ENCODE results near the gene SMAD3.
"Not testable (repeated sequence)": the region's sequence is repeated elsewhere in the genome, so short reads cannot be mapped to it uniquely, and the experiment has no call there.

The SMAD3 gene

DNA sequence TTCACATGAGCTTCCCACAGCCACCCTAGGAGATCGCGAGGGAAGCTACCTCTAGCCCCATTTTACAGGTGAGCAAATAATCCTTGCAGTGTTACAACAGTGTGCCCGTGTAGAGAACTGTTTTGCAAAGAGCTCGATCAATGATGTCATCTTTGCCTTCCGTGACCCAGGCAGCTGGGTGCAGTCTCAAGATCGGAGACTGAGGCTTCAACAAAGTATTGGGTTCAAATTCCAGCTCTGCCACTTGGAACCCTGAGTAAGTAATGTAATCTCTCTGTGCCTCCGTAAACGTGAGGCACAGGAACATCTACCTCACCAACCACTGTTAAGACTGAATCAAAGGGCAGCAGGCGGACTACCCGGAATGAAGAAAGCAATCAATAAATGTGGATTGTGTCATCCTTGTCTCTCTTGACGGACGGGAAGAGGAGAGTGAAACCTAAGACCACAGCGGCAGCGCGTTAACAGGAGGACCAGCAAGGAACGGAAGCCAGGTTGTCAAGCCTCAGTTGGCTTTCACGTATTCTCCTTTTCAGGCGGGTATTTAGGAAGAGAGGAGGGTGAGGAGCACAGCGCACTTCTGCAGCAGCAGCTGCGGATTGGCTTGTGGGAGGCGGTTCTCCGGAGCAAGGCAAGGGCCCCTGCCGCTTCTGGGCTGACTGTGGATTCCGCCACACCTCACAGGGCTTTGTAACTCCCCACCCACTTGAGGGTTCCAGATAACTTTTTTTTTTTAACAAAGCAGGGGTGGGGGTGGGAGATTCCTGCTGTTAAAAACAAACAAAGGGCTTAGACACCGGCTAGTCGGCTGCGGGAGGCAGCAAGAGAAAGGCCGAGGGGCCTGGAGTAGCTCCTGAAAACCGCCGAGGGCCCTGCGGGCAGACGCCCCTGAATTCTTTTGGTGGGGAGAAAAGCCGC is 1.5 kb upstream of the SMAD3 start:
- peak; percentile 88 for DNase-seq (ENCODE audit: low spot score)

DNA sequence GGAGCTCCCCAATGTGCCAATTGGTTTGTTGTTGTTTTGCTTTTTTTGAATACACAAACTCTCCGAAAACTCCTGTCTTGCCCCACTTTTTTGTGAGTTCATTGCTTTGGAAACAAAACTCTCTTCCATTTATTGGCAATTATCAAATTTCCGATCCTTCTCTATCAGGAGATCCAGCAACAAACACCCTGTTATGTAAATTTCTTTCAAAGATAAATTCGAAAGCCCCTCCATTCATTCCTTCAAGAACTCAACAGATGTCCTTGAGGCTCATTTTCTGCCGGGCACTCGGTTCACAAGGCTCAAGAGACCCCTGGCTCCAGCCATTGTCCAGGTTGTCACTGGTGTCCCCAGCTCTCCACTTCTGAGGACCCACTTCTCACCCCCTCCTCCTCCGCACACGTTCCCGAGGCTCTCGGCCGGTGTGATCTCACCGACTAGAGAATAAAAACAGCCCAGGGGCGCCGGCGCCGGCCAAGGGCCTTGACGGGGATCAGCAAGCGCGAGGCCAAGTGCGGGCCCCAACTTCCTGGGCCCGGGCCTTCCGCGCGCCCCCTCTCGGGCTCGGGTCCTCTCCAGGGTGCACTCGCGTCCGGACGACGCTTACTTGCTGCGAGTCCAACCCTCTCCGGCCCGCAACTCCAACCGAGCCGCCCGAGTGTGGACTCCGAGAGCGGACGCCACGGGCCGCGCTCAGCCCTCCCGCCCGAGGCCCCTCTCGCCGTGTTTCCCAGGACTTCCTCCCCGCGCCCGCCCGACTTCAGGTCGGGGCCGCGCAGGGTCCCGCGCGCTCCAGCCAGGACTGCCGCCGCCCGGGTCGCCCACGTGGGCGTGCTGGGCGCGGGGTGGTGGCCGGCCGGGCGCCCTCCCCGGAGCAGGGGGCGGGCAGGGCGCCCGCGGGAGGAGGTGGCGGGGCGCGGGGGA is 533 bp upstream of the SMAD3 start:
- no peak for DNase-seq (ENCODE audit: low spot score)

DNA sequence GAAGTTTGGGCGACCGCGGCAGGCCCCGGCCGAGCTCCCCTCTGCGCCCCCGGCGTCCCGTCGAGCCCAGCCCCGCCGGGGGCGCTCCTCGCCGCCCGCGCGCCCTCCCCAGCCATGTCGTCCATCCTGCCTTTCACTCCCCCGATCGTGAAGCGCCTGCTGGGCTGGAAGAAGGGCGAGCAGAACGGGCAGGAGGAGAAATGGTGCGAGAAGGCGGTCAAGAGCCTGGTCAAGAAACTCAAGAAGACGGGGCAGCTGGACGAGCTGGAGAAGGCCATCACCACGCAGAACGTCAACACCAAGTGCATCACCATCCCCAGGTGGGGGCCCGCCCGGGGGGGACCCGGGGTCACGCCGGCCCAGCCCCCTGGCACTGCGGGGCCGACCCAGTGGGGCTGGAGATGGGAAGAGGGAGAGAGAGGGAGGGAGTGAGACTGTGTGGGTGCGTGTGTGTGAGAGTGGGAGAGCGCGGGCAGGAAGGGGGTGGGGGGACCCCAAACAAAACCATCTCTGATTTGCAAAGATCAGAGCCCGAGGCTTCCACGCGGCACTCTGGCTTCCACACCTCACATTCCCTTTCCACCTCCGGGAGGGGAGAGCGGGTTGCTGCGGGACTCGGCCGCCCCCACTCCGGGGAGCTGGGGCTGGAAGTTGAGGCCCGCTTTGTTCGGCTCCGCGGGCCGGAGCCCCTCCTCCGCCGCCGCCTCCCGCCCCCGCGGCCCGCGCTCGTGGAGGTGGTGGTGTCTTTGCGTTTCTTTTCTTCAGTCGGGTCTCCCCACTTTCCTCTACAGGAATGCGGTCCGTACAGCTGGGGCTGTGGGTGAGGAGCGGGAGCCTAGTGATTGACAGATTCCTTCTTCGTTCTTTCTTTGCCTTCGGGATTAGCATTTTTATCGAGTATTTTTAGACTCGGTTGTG is 898 bp downstream of the SMAD3 start:
- no peak for DNase-seq (ENCODE audit: low spot score)

GRCh38 chr15:67066959-67067853 is 1.8 kb downstream of the SMAD3 start:
- no peak for DNase-seq (ENCODE audit: low spot score)

GRCh38 chr15:67067930-67068551 is 2.6 kb downstream of the SMAD3 start:
- DNase-seq (ENCODE audit: low spot score): peak; percentile 35

DNA sequence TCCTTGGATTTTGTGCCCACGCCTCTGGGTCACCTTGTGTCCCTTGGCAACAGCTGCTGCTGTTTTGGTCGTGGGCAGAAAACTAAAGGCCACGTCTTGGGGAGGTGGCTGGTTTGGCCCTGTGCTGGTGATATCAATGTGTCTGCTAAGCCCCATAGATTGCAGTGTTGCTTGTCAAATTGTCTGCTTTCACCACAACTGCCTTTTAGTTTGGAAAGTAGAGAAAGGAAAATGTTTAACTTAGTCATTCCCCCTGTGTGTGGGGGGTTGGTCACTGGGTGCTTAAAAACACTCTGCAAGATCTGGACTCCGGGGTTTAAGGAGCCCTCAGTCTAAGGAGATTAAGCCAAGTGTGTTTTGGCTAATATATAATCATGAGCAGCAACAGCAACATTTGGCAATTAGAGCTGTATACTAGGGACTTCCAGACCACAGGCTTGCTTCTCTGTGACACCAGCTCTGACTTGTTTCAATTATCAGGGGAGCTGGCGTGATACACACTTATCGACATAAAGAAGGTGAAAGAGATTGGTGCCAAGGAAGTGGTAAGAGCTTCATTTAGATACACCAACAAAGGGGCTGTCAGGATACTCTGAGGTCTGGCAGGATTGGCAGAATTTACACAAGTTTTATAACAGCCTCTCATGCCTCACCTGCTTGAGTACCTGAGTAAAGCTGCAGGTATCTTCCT is 3.5 kb downstream of the SMAD3 start:
- DNase-seq (ENCODE audit: low spot score): peak; percentile 42

DNA sequence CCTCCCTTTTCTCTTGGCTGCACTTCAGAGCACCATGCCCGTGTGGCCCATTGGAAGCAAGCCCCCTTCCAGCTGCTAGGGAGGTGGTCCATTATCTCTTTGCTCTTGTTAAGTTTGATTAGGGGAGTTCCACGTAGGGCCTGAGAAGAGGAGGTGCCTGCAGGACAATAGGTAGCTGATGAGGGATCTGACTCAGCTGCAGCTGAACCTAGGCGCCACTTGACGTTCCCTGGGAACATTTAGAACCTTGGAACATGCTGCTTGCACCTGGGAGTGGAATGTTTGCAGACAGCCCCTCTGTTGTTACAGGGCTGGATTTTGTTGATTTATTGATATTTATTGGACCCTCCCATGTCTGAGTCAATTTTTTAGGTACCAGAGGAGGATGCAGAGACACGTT is 4.7 kb downstream of the SMAD3 start:
- DNase-seq (ENCODE audit: low spot score): no peak

- DNase-seq (ENCODE audit: low spot score): peak; percentile 77
Observed at GRCh38 chr15:67070892-67071664, 5.7 kb downstream of the SMAD3 start.

GRCh38 chr15:67072442-67072841 is 7.0 kb downstream of the SMAD3 start:
- DNase-seq (ENCODE audit: low spot score): no peak

GRCh38 chr15:67072958-67073357 is 7.6 kb downstream of the SMAD3 start:
- no peak for DNase-seq (ENCODE audit: low spot score)

DNA sequence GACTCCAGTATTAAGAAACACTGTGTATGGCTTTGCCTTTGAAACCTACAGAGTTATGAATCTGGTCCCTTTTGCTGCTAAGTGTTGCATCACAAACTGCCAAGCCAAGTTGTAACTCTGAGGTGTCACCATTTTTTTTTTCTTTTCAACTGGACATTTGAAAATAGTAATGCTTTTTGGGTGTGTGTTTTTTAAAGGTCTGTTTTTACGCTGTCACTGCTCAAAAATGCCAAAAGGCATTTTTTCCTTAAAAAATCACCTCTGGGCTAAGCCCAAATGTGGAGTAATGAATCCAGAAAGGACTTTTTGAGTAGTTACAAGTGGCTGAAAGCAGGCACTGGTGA is 9.5 kb downstream of the SMAD3 start:
- no peak for DNase-seq (ENCODE audit: low spot score)

DNA sequence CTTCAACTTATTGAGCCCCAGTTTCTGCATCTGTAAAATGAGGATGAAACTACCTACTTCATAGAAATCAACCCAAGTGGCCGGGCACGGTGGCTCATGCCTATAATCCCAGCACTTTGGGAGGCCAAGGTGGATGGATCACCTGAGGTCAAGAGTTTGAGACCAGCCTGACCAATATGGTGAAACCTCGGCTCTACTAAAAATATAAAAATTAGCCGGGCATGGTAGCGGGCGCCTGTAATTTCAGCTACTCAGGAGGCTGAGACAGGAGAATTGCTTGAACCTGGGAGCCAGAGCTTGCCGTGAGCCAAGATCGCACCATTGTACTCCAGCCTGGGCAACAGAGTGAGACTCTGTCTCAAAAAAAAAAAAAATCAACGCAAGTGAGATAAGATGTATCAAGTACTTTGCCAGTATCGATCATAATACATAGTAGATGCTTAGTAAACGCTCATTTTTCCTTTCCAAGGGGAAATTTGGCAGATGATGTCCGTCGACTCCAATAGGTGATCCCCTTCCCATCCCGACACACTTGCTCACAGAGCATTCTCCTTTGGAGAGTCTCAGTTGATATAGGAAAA is 10.2 kb downstream of the SMAD3 start:
- not testable (repeated sequence) for DNase-seq (ENCODE audit: low spot score)

- DNase-seq (ENCODE audit: low spot score): peak; percentile 87
Observed at GRCh38 chr15:67076147-67076843, 10.9 kb downstream of the SMAD3 start.

GRCh38 chr15:67077641-67078215 is 12.3 kb downstream of the SMAD3 start:
- no peak for DNase-seq (ENCODE audit: low spot score)

DNA sequence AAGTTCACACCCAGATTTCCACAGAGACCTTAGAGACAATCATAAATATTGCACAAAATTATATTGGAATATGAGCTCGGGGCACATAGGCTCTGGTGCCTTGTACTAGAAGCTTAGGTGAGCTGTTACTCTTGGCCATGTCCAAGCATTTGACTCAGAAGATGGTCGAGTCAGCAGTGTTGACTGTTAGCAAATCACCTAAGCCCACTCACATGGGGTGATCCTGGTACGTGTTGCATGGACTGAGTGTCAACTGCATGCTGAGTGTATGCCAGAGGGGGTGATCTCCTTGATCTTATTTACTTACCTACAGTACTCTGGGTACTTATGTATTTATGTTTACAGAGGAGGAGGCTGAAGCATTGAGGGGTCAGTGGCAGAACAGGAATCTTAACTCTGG is 14.0 kb downstream of the SMAD3 start:
- DNase-seq (ENCODE audit: low spot score): no peak

GRCh38 chr15:67080118-67080899 is 14.9 kb downstream of the SMAD3 start:
- peak; percentile 79 for DNase-seq (ENCODE audit: low spot score)
